Right atrium auricular region (tissue), 2 donors: Measurements from ENCODE around the gene GARIN5B. TPM values are rescaled to one million over a fixed set of nuclear protein-coding genes. Genes with fewer than 3 reads are reported as not detected.

Experiments used
- total RNA-seq, 2 donors: library from RNA; depleted of rRNA; stranded (reverse); fragments of >200 nt; gene quantifications; one replicate each; pipeline ENCODE4 v1.1.0, GENCODE V29; 2016

GARIN5B gene
- total RNA-seq, 2 donors from 2014 or later, result not detected

Other genes starting within 250 kb of the GARIN5B start
- gene PPP1R12C, start 245.6 kb downstream of the GARIN5B start, total RNA-seq, result 100 to 1,000 TPM in 1 of 2 donors, 10 to 100 TPM in 1; 98.9 to 205 TPM
- gene TNNT1, start 214.1 kb downstream of the GARIN5B start, total RNA-seq, result 10 to 100 TPM in 1 of 2 donors, 1 to 10 TPM in 1; 6.8 to 46.5 TPM
- gene TNNI3, start 205.5 kb downstream of the GARIN5B start, total RNA-seq, result 1,000 to 10,000 TPM; 3,822 to 4,003 TPM
- 1 to 10 TPM in 1 of 2 donors, under 1 TPM in 1; 0.89 to 2.7 TPM for gene DNAAF3, start 196.6 kb downstream of the GARIN5B start, total RNA-seq
- gene SYT5, start 183.0 kb downstream of the GARIN5B start, total RNA-seq, result under 1 TPM in 1 of 2 donors, not detected in 1; 0.08 TPM
- gene PTPRH, start 153.8 kb downstream of the GARIN5B start, total RNA-seq, result 1 to 10 TPM; 1.3 to 7.8 TPM
- gene TMEM86B, start 134.5 kb downstream of the GARIN5B start, total RNA-seq, result 1 to 10 TPM in 1 of 2 donors, not detected in 1; 1.3 TPM
- 10 to 100 TPM; 28.7 to 35.5 TPM for gene PPP6R1, start 104.2 kb downstream of the GARIN5B start, total RNA-seq
- gene HSPBP1, start 83.2 kb downstream of the GARIN5B start, total RNA-seq, result 10 to 100 TPM; 29.6 to 35.8 TPM
- 10 to 100 TPM in 1 of 2 donors, 1 to 10 TPM in 1; 5.6 to 15.6 TPM for gene BRSK1, start 79.3 kb downstream of the GARIN5B start, total RNA-seq
- 1 to 10 TPM in 1 of 2 donors, not detected in 1; 3.3 TPM for gene TMEM150B, start 37.9 kb downstream of the GARIN5B start, total RNA-seq
- 1 to 10 TPM; 2.4 to 3.3 TPM for gene KMT5C, start 23.4 kb downstream of the GARIN5B start, total RNA-seq
- gene COX6B2, start 8.5 kb downstream of the GARIN5B start, total RNA-seq, result not detected
- gene IL11, start 7.2 kb upstream of the GARIN5B start, total RNA-seq, result under 1 TPM in 1 of 2 donors, not detected in 1; 0.16 TPM
- gene TMEM190, start 13.6 kb upstream of the GARIN5B start, total RNA-seq, result not detected
- 1 to 10 TPM in 1 of 2 donors, not detected in 1; 1.2 TPM for gene TMEM238, start 21.0 kb upstream of the GARIN5B start, total RNA-seq
- gene RPL28, start 22.7 kb upstream of the GARIN5B start, total RNA-seq, result 100 to 1,000 TPM; 175 to 319 TPM
- gene UBE2S, start 44.5 kb upstream of the GARIN5B start, total RNA-seq, result 10 to 100 TPM; 19.1 to 22.0 TPM
- gene SHISA7, start 80.0 kb upstream of the GARIN5B start, total RNA-seq, result not detected
- gene ISOC2, start 98.4 kb upstream of the GARIN5B start, total RNA-seq, result 10 to 100 TPM; 87.0 to 92.2 TPM
- gene C19orf85, start 101.5 kb upstream of the GARIN5B start, total RNA-seq, result not detected
- 10 to 100 TPM in 1 of 2 donors, 1 to 10 TPM in 1; 5.6 to 13.2 TPM for gene ZNF628, start 113.4 kb upstream of the GARIN5B start, total RNA-seq
- gene NAT14, start 121.9 kb upstream of the GARIN5B start, total RNA-seq, result 1 to 10 TPM; 2.3 to 7.0 TPM
- gene SSC5D, start 125.2 kb upstream of the GARIN5B start, total RNA-seq, result 1 to 10 TPM; 3.3 to 6.7 TPM
- 100 to 1,000 TPM; 111 to 172 TPM for gene SBK2, start 173.9 kb upstream of the GARIN5B start, total RNA-seq
- gene SBK3, start 182.3 kb upstream of the GARIN5B start, total RNA-seq, result 100 to 1,000 TPM in 1 of 2 donors, 10 to 100 TPM in 1; 97.5 to 103 TPM
- 1 to 10 TPM; 6.2 to 6.4 TPM for gene ZNF579, start 217.6 kb upstream of the GARIN5B start, total RNA-seq
- gene FIZ1, start 236.3 kb upstream of the GARIN5B start, total RNA-seq, result 10 to 100 TPM in 1 of 2 donors, 1 to 10 TPM in 1; 9.2 to 12.2 TPM
- gene ZNF524, start 237.0 kb upstream of the GARIN5B start, total RNA-seq, result 10 to 100 TPM; 17.7 to 25.8 TPM
- 10 to 100 TPM; 11.2 to 11.4 TPM for gene ZNF865, start 242.4 kb upstream of the GARIN5B start, total RNA-seq